PC-3 (cell line): ENCODE measurements around the gene TMEM121B. TPM values are rescaled to one million over a fixed set of nuclear protein-coding genes. Genes with fewer than 3 reads are reported as not detected.

Source experiments
- ATAC-seq: fragments of 200-7000 bp; cut with Tn5 transposase; 2 replicates; pipeline ENCODE4 v1.9.1; 2020; ENCODE audit warnings: mild to moderate bottlenecking, moderate library complexity
- BruUV-seq: library from RNA; stranded (reverse); fragments of 400-500 nt; replicated peaks from 2 replicates; lab custom pipeline; 2021; lab: Mats Ljungman, UMichigan
- CTCF ChIA-PET: fragments of 300-600 bp; sonication (Branson Sonifier 250); formaldehyde crosslinking; loops from one replicate; lab custom pipeline; 2022; ENCODE audit warnings: antibody characterized with exemption; lab: Charles Lee
- POLR2A ChIA-PET: fragments of 300-600 bp; sonication (Branson Sonifier 250); formaldehyde crosslinking; loops from one replicate; lab custom pipeline; 2022; ENCODE audit warnings: antibody characterized with exemption; ENCODE audit not compliant: unreplicated experiment; lab: Charles Lee
- DNase-seq: peaks from one replicate; pipeline ENCODE4 v3.0.0-alpha.2; 2015
- H2AFZ ChIP-seq: fragments of 300-600 bp; sonication (generic); 2 replicates; pipeline ENCODE4 v1.6.0; 2016; ENCODE audit warnings: antibody characterized with exemption, low read length
- H3F3A ChIP-seq: fragments of 300-600 bp; sonication (generic); one replicate; pipeline ENCODE4 v1.6.0; 2017; ENCODE audit warnings: antibody characterized with exemption, low read length, control low read depth, mild to moderate bottlenecking; ENCODE audit not compliant: unreplicated experiment
- H3K27ac ChIP-seq: fragments of 300-600 bp; sonication (generic); 2 replicates; pipeline ENCODE4 v1.5.1; 2016; ENCODE audit warnings: mild to moderate bottlenecking, low read length
- H3K27me3 ChIP-seq: fragments of 300-600 bp; sonication (generic); 2 replicates; pipeline ENCODE4 v1.6.1; 2016; ENCODE audit warnings: low read length, mixed read lengths
- H3K36me3 ChIP-seq: fragments of 300-600 bp; sonication (generic); 2 replicates; pipeline ENCODE4 v1.6.1; 2016; ENCODE audit warnings: low read depth, mixed run types, low read length, mixed read lengths
- H3K4me1 ChIP-seq: fragments of 300-600 bp; sonication (generic); 2 replicates; pipeline ENCODE4 v1.5.1; 2016; ENCODE audit warnings: low read length; ENCODE audit not compliant: insufficient read depth
- H3K4me2 ChIP-seq: fragments of 300-600 bp; sonication (generic); 2 replicates; pipeline ENCODE4 v1.6.0; 2016; ENCODE audit warnings: low read length
- H3K4me3 ChIP-seq: fragments of 300-600 bp; sonication (generic); 2 replicates; pipeline ENCODE4 v1.5.1; 2016; ENCODE audit warnings: mild to moderate bottlenecking, low read length, mixed read lengths
- H3K79me2 ChIP-seq: fragments of 300-600 bp; sonication (generic); 2 replicates; pipeline ENCODE4 v1.6.1; 2017; ENCODE audit warnings: low read length, mixed read lengths
- H3K9ac ChIP-seq: fragments of 300-600 bp; sonication (generic); 2 replicates; pipeline ENCODE4 v1.6.0; 2016; ENCODE audit warnings: mild to moderate bottlenecking, low read length
- H3K9me2 ChIP-seq: fragments of 300-600 bp; sonication (generic); replicated peaks from 2 replicates; pipeline ENCODE4 v1.6.1; 2016; ENCODE audit warnings: mixed run types, low read length, mixed read lengths
- H3K9me3 ChIP-seq: fragments of 300-600 bp; sonication (generic); 2 replicates; pipeline ENCODE4 v1.6.1; 2016; ENCODE audit warnings: low read length, mixed read lengths
- H4K20me1 ChIP-seq: fragments of 300-600 bp; sonication (generic); 2 replicates; pipeline ENCODE4 v1.6.1; 2016; ENCODE audit warnings: low read length, mixed read lengths
- EZH2 ChIP-seq: fragments of 300-600 bp; sonication (generic); IDR thresholded peaks from one replicate; pipeline ENCODE4 v1.6.1; 2017; ENCODE audit warnings: antibody characterized with exemption, mild to moderate bottlenecking, low read length; ENCODE audit not compliant: unreplicated experiment
- EZH2phosphoT487 ChIP-seq: fragments of 300-600 bp; sonication (generic); IDR thresholded peaks from 2 replicates; pipeline ENCODE4 v1.6.1; 2018; ENCODE audit warnings: mild to moderate bottlenecking, antibody characterized with exemption, low read length, borderline replicate concordance
- intact Hi-C: fragments of 100-400 bp; cut with micrococcal nuclease; formaldehyde crosslinking; loops from 2 replicates; pipeline ENCODE4 v1.9.0; 2023
- total RNA-seq: library from RNA; depleted of rRNA; stranded (reverse); fragments of >200 nt; gene quantifications from 2 replicates; pipeline ENCODE4 v1.2.3, GENCODE V29; 2014
- TF ChIP-seq, protein P1 (sequence below): fragments of 300-600 bp; sonication (generic); conservative IDR thresholded peaks from 2 replicates; pipeline ENCODE4 v1.5.1; 2017; ENCODE audit warnings: antibody characterized with exemption, low read depth, mild to moderate bottlenecking, low read length

Gene TMEM121B
- total RNA-seq, 1 experiment from 2014 or later, result 0.11 TPM

GRCh38 chr22:17077255-17077654 is 43.9 kb downstream of the TMEM121B start:
- Histone ChIP-seq H3K9me3 (no peaks in the 10 kb centered on the region), H3K79me2 (no peaks in the 10 kb centered on the region), H3K36me3 (no peaks in the 10 kb centered on the region), H3K9me2 (no peaks in the 10 kb centered on the region), H3K27ac (no peak overlapping the region), H3K4me1 (no peaks in the 10 kb centered on the region; the same call in 1 of the 2 replicates), H3K4me3 (no peak overlapping the region), H3K9ac (no peak overlapping the region), H3F3A (no peaks in the 10 kb centered on the region), H3K27me3 (0 out of 2 replicates have a peak, but pooled peaks cover 3% of the 10 kb centered on the region), H2AFZ (no peak overlapping the region), H4K20me1 (no peaks in the 10 kb centered on the region), H3K4me2 (no peak overlapping the region)
- ChIA-PET POLR2A (no interaction called here), CTCF (no interaction called here)
- ATAC-seq (no peak; the same call in 1 of the 2 replicates), DNase-seq (peak; percentile 40)
- TF ChIP-seq, protein P1, sequence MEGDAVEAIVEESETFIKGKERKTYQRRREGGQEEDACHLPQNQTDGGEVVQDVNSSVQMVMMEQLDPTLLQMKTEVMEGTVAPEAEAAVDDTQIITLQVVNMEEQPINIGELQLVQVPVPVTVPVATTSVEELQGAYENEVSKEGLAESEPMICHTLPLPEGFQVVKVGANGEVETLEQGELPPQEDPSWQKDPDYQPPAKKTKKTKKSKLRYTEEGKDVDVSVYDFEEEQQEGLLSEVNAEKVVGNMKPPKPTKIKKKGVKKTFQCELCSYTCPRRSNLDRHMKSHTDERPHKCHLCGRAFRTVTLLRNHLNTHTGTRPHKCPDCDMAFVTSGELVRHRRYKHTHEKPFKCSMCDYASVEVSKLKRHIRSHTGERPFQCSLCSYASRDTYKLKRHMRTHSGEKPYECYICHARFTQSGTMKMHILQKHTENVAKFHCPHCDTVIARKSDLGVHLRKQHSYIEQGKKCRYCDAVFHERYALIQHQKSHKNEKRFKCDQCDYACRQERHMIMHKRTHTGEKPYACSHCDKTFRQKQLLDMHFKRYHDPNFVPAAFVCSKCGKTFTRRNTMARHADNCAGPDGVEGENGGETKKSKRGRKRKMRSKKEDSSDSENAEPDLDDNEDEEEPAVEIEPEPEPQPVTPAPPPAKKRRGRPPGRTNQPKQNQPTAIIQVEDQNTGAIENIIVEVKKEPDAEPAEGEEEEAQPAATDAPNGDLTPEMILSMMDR, result no peak
- TF ChIP-seq EZH2 (no peak), EZH2phosphoT487 (no peak)
- no TSS peak for BruUV-seq
- intact Hi-C loops, result no loop called here

- no peaks in the 10 kb centered on the region for H4K20me1 ChIP-seq
- no peak overlapping the region for H2AFZ ChIP-seq
- no peaks in the 10 kb centered on the region for H3K79me2 ChIP-seq
- no peaks in the 10 kb centered on the region for H3K9me2 ChIP-seq
- no peak for ATAC-seq
- no TSS peak for BruUV-seq
- H3K9ac ChIP-seq, result no peak overlapping the region
- no peaks in the 10 kb centered on the region for H3F3A ChIP-seq
- no peaks in the 10 kb centered on the region; the same call in 1 of the 2 replicates for H3K4me1 ChIP-seq
- POLR2A ChIA-PET, result no interaction called here
- no peak for DNase-seq
- H3K27ac ChIP-seq, result no peak overlapping the region
- H3K27me3 ChIP-seq, result 0 out of 2 replicates have a peak, but pooled peaks cover 6% of the 10 kb centered on the region
- H3K36me3 ChIP-seq, result no peaks in the 10 kb centered on the region
- H3K4me3 ChIP-seq, result no peak overlapping the region
- H3K4me2 ChIP-seq, result no peak overlapping the region
- CTCF ChIA-PET, result interaction anchor here (0.6 to 1.6 kb wide), 4 partner anchors 97 to 430 kb away, joined by 3 to 13 read pairs (median 7); no protein-coding TSS in a partner anchor
- H3K9me3 ChIP-seq, result no peaks in the 10 kb centered on the region
- TF ChIP-seq, protein P1, result no peak
- TF ChIP-seq EZH2phosphoT487, result no peak
- TF ChIP-seq EZH2, result no peak
- intact Hi-C loops, result loop anchor here (1.0 kb wide), 2 partner anchors 97 to 427 kb away; no protein-coding TSS in a partner anchor
These were observed 46.5 kb downstream of the TMEM121B start for GRCh38 chr22:17074648-17075002.

- POLR2A ChIA-PET, result no interaction called here
These were observed 48.3 kb downstream of the TMEM121B start for GRCh38 chr22:17072877-17073276.

More at GRCh38 chr22:17072877-17073276, 48.3 kb downstream of the TMEM121B start:
- H3K4me2 ChIP-seq, result no peak overlapping the region
- H3K9me2 ChIP-seq, result no peaks in the 10 kb centered on the region
- H4K20me1 ChIP-seq, result no peaks in the 10 kb centered on the region
- DNase-seq, result no peak
- no peaks in the 10 kb centered on the region for H3K79me2 ChIP-seq
- no peaks in the 10 kb centered on the region for H3K9me3 ChIP-seq
- CTCF ChIA-PET, result no interaction called here
- no peak overlapping the region for H3K27ac ChIP-seq
- H3K4me3 ChIP-seq, result no peak overlapping the region
- no TSS peak for BruUV-seq
- no peaks in the 10 kb centered on the region; the same call in 1 of the 2 replicates for H3K4me1 ChIP-seq
- H3K27me3 ChIP-seq, result 0 out of 2 replicates have a peak, but pooled peaks cover 8% of the 10 kb centered on the region
- H2AFZ ChIP-seq, result no peak overlapping the region
- no peaks in the 10 kb centered on the region for H3F3A ChIP-seq
- ATAC-seq, result no peak
- no peak for TF ChIP-seq EZH2phosphoT487
- TF ChIP-seq, protein P1, result no peak
- no peak for TF ChIP-seq EZH2
- intact Hi-C loops, result no loop called here
- H3K9ac ChIP-seq, result no peak overlapping the region
- H3K36me3 ChIP-seq, result no peaks in the 10 kb centered on the region
